GM23338 (cell line): Measurements from ENCODE around the gene CD99L2. TPM values are rescaled to one million over a fixed set of nuclear protein-coding genes. Genes with fewer than 3 reads are reported as not detected.

Experiments
- ATAC-seq: fragments of 200-7000 bp; cut with Tn5 transposase; 3 replicates; pipeline ENCODE4 v1.9.1; 2020
- DNase-seq: peaks from one replicate; pipeline ENCODE4 v3.0.0-alpha.2; 2015; ENCODE audit warnings: low spot score
- H2AFZ ChIP-seq: fragments of 200-600 bp; sonication (generic); 2 replicates; pipeline ENCODE4 v1.8.0; 2016; ENCODE audit warnings: antibody characterized with exemption, mild to moderate bottlenecking, moderate library complexity
- H3F3A ChIP-seq: fragments of 200-600 bp; sonication (generic); replicated peaks from 2 replicates; pipeline ENCODE4 v1.8.0; 2017; ENCODE audit warnings: antibody characterized with exemption, mixed run types, low read depth
- H3K27ac ChIP-seq: fragments of 200-600 bp; sonication (generic); 2 replicates; pipeline ENCODE4 v1.6.1; 2016; ENCODE audit warnings: low read depth
- H3K27me3 ChIP-seq: fragments of 200-600 bp; sonication (generic); 2 replicates; pipeline ENCODE4 v1.8.0; 2016; ENCODE audit warnings: mild to moderate bottlenecking, mixed run types, moderate library complexity; ENCODE audit not compliant: insufficient read depth
- H3K36me3 ChIP-seq: fragments of 200-600 bp; sonication (generic); 2 replicates; pipeline ENCODE4 v1.8.0; 2016; ENCODE audit warnings: mild to moderate bottlenecking; ENCODE audit not compliant: insufficient read depth
- H3K4me1 ChIP-seq: fragments of 200-600 bp; sonication (generic); 2 replicates; pipeline ENCODE4 v1.8.0; 2016; ENCODE audit warnings: mild to moderate bottlenecking, moderate library complexity; ENCODE audit not compliant: insufficient read depth
- H3K4me2 ChIP-seq: fragments of 200-600 bp; sonication (generic); 2 replicates; pipeline ENCODE4 v1.7.1; 2017; ENCODE audit warnings: mixed run types
- H3K4me3 ChIP-seq: fragments of 200-600 bp; sonication (generic); 2 replicates; pipeline ENCODE4 v1.6.1; 2016; ENCODE audit warnings: mixed run types
- H3K79me2 ChIP-seq: fragments of 200-600 bp; sonication (generic); replicated peaks from 2 replicates; pipeline ENCODE4 v1.8.0; 2017; ENCODE audit warnings: mild to moderate bottlenecking; ENCODE audit not compliant: insufficient read depth
- H3K9me2 ChIP-seq: fragments of 200-600 bp; sonication (generic); 2 replicates; pipeline ENCODE4 v1.8.0; 2017; ENCODE audit not compliant: insufficient read depth
- H4K20me1 ChIP-seq: fragments of 200-600 bp; sonication (generic); replicated peaks from 2 replicates; pipeline ENCODE4 v1.8.0; 2017; ENCODE audit warnings: mild to moderate bottlenecking; ENCODE audit not compliant: insufficient read depth
- H3K27ac Mint-ChIP-seq: 2 replicates; pipeline ENCODE4 v1.8.0; 2020; ENCODE audit warnings: inconsistent platforms, mild to moderate bottlenecking, moderate library complexity, mixed read lengths
- H3K27me3 Mint-ChIP-seq: 3 replicates; pipeline ENCODE4 v1.8.0; 2022; ENCODE audit warnings: low read depth, mild to moderate bottlenecking, moderate library complexity, mixed read lengths, inconsistent platforms; ENCODE audit not compliant: insufficient read depth, poor library complexity
- H3K36me3 Mint-ChIP-seq: 3 replicates; pipeline ENCODE4 v1.8.0; 2021; ENCODE audit warnings: low read depth, mild to moderate bottlenecking, inconsistent platforms, moderate library complexity, mixed read lengths
- H3K4me1 Mint-ChIP-seq: 3 replicates; pipeline ENCODE4 v1.8.0; 2020; ENCODE audit warnings: mild to moderate bottlenecking, inconsistent platforms, mixed read lengths
- H3K4me3 Mint-ChIP-seq: 3 replicates; pipeline ENCODE4 v1.8.0; 2021; ENCODE audit warnings: moderate library complexity, mild to moderate bottlenecking, inconsistent platforms, mixed read lengths
- H3K9me3 Mint-ChIP-seq: 3 replicates; pipeline ENCODE4 v1.8.0; 2020; ENCODE audit warnings: moderate library complexity, mild to moderate bottlenecking, inconsistent platforms, mixed read lengths
- CREB1 ChIP-seq: fragments of 250-450 bp; sonication (Bioruptor Pico); IDR thresholded peaks from 2 replicates; pipeline ENCODE4 v1.5.0; 2020; ENCODE audit warnings: low read depth, mild to moderate bottlenecking, moderate library complexity
- EZH2phosphoT487 ChIP-seq: fragments of 200-600 bp; sonication (generic); IDR thresholded peaks from one replicate; pipeline ENCODE4 v1.8.1; 2018; ENCODE audit warnings: antibody characterized with exemption; ENCODE audit not compliant: unreplicated experiment
- JUNB ChIP-seq: IDR thresholded peaks from one replicate; pipeline ENCODE4 v1.6.1; 2016; ENCODE audit warnings: antibody characterized with exemption; ENCODE audit not compliant: unreplicated experiment
- REST ChIP-seq: IDR thresholded peaks from one replicate; pipeline ENCODE4 v1.6.1; 2018; ENCODE audit warnings: antibody characterized with exemption; ENCODE audit not compliant: unreplicated experiment
- STAT1 ChIP-seq: IDR thresholded peaks from one replicate; pipeline ENCODE4 v1.6.1; 2016; ENCODE audit warnings: antibody characterized with exemption; ENCODE audit not compliant: unreplicated experiment
- ZNF114 ChIP-seq: fragments of 250-450 bp; sonication (Bioruptor Pico); IDR thresholded peaks from 2 replicates; pipeline ENCODE4 v1.5.0; 2020; ENCODE audit warnings: mild to moderate bottlenecking, moderate library complexity
- polyA plus RNA-seq: library from polyadenylated mRNA; unstranded; fragments of >200 nt; fragmentation: Nextera tagmentation; extraction: Ambion mirVana; gene quantifications from 2 replicates; pipeline ENCODE4 v1.2.1, GENCODE V29; 2016
- total RNA-seq: library from RNA; depleted of rRNA; stranded (reverse); fragments of >200 nt; shearing (Covaris generic); gene quantifications from 2 replicates; pipeline ENCODE4 v1.2.3, GENCODE V29; 2014
- TF ChIP-seq, protein P1 (sequence below): IDR thresholded peaks from 2 replicates; pipeline ENCODE4 v1.6.1; 2016; ENCODE audit warnings: antibody characterized with exemption
- TF ChIP-seq, protein P2 (sequence below): fragments of 250-450 bp; sonication (Bioruptor Pico); IDR thresholded peaks from 2 replicates; pipeline ENCODE4 v1.5.0; 2020; ENCODE audit warnings: mild to moderate bottlenecking, moderate library complexity

CD99L2 gene
- total and polyA plus RNA-seq, 2 experiments from 2014 or later: 2.6 to 6.4 TPM

GRCh38 chrX:150864127-150864526 is 34.3 kb downstream of the CD99L2 start:
- Mint-ChIP-seq H3K27me3 (peaks cover 1% of the 10 kb centered on the region), H3K36me3 (peaks cover 14% of the 10 kb centered on the region), H3K27ac (no peak overlapping the region), H3K4me3 (no peak overlapping the region), H3K4me1 (no peaks in the 10 kb centered on the region), H3K9me3 (no peaks in the 10 kb centered on the region)
- Histone ChIP-seq H3K36me3 (no peaks in the 10 kb centered on the region), H3K4me1 (no peaks in the 10 kb centered on the region), H2AFZ (no peak overlapping the region), H3F3A (no peaks in the 10 kb centered on the region), H3K4me2 (no peak overlapping the region), H3K27me3 (no peaks in the 10 kb centered on the region), H3K4me3 (no peak overlapping the region), H4K20me1 (no peaks in the 10 kb centered on the region), H3K9me2 (no peaks in the 10 kb centered on the region), H3K79me2 (peaks cover 12% of the 10 kb centered on the region), H3K27ac (no peak overlapping the region)
- DNase-seq (no peak), ATAC-seq (no peak)
- TF ChIP-seq EZH2phosphoT487 (no peak), ZNF114 (CRISPR knock-in tag) (no peak), STAT1 (no peak), JUNB (no peak), REST (no peak), CREB1 (CRISPR knock-in tag) (no peak)
- TF ChIP-seq, protein P1, sequence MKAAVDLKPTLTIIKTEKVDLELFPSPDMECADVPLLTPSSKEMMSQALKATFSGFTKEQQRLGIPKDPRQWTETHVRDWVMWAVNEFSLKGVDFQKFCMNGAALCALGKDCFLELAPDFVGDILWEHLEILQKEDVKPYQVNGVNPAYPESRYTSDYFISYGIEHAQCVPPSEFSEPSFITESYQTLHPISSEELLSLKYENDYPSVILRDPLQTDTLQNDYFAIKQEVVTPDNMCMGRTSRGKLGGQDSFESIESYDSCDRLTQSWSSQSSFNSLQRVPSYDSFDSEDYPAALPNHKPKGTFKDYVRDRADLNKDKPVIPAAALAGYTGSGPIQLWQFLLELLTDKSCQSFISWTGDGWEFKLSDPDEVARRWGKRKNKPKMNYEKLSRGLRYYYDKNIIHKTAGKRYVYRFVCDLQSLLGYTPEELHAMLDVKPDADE: no peak
- TF ChIP-seq, protein P2, sequence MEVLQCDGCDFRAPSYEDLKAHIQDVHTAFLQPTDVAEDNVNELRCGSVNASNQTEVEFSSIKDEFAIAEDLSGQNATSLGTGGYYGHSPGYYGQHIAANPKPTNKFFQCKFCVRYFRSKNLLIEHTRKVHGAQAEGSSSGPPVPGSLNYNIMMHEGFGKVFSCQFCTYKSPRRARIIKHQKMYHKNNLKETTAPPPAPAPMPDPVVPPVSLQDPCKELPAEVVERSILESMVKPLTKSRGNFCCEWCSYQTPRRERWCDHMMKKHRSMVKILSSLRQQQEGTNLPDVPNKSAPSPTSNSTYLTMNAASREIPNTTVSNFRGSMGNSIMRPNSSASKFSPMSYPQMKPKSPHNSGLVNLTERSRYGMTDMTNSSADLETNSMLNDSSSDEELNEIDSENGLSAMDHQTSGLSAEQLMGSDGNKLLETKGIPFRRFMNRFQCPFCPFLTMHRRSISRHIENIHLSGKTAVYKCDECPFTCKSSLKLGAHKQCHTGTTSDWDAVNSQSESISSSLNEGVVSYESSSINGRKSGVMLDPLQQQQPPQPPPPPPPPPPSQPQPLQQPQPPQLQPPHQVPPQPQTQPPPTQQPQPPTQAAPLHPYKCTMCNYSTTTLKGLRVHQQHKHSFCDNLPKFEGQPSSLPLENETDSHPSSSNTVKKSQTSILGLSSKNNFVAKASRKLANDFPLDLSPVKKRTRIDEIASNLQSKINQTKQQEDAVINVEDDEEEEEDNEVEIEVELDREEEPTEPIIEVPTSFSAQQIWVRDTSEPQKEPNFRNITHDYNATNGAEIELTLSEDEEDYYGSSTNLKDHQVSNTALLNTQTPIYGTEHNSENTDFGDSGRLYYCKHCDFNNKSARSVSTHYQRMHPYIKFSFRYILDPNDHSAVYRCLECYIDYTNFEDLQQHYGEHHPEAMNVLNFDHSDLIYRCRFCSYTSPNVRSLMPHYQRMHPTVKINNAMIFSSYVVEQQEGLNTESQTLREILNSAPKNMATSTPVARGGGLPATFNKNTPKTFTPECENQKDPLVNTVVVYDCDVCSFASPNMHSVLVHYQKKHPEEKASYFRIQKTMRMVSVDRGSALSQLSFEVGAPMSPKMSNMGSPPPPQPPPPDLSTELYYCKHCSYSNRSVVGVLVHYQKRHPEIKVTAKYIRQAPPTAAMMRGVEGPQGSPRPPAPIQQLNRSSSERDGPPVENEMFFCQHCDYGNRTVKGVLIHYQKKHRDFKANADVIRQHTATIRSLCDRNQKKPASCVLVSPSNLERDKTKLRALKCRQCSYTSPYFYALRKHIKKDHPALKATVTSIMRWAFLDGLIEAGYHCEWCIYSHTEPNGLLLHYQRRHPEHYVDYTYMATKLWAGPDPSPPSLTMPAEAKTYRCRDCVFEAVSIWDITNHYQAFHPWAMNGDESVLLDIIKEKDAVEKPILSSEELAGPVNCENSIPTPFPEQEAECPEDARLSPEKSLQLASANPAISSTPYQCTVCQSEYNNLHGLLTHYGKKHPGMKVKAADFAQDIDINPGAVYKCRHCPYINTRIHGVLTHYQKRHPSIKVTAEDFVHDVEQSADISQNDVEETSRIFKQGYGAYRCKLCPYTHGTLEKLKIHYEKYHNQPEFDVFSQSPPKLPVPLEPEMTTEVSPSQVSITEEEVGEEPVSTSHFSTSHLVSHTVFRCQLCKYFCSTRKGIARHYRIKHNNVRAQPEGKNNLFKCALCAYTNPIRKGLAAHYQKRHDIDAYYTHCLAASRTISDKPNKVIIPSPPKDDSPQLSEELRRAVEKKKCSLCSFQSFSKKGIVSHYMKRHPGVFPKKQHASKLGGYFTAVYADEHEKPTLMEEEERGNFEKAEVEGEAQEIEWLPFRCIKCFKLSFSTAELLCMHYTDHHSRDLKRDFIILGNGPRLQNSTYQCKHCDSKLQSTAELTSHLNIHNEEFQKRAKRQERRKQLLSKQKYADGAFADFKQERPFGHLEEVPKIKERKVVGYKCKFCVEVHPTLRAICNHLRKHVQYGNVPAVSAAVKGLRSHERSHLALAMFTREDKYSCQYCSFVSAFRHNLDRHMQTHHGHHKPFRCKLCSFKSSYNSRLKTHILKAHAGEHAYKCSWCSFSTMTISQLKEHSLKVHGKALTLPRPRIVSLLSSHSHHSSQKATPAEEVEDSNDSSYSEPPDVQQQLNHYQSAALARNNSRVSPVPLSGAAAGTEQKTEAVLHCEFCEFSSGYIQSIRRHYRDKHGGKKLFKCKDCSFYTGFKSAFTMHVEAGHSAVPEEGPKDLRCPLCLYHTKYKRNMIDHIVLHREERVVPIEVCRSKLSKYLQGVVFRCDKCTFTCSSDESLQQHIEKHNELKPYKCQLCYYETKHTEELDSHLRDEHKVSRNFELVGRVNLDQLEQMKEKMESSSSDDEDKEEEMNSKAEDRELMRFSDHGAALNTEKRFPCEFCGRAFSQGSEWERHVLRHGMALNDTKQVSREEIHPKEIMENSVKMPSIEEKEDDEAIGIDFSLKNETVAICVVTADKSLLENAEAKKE (CRISPR knock-in tag): no peak
